Activated naive CD4-positive, alpha-beta T cell treated with anti-CD3 and anti-CD28 coated beads, Interleukin-2, amount 50 U/mL, for 72 hours (primary cell): ENCODE results near the gene HHIPL1. TPM values are rescaled to one million over a fixed set of nuclear protein-coding genes. Genes with fewer than 3 reads are reported as not detected.

ENCODE experiments used
- ATAC-seq, 2 donors: fragments of 150-1000 bp; cut with Tn5 transposase; 2 replicates each; pipeline ENCODE4 v1.10.0; 2021; ENCODE audit warnings: mild to moderate bottlenecking in 2 of 2, moderate library complexity in 2 of 2
- DNase-seq, 2 donors: peaks; one replicate each; pipeline ENCODE4 v3.0.0; 2021 to 2022; ENCODE audit warnings: low spot score in 2 of 2
- H3K27ac Mint-ChIP-seq, 2 donors: one replicate each; pipeline ENCODE4 v1.8.0; 2022; ENCODE audit warnings: mild to moderate bottlenecking in 2 of 2, mixed read lengths in 2 of 2
- H3K36me3 Mint-ChIP-seq, 2 donors: one replicate each; pipeline ENCODE4 v1.8.0; 2022; ENCODE audit warnings: mixed read lengths in 2 of 2
- H3K9me3 Mint-ChIP-seq, 2 donors: one replicate each; pipeline ENCODE4 v1.8.0; 2022; ENCODE audit warnings: mixed read lengths in 2 of 2
- total RNA-seq, 2 donors: library from RNA; stranded (reverse); gene quantifications; one replicate each; pipeline ENCODE4 v1.2.3, GENCODE V29; 2022

Gene HHIPL1
- under 1 TPM; 0.16 to 0.32 TPM for total RNA-seq

GRCh38 chr14:99644723-99645544, at the start of gene HHIPL1:
Gene HHIPL1, plus strand, starts transcription at chr14:99645129. Its CDS starts 79 bp downstream, at chr14:99645208.
- Mint-ChIP-seq H3K36me3 (no peaks in the 10 kb centered on the region), H3K27ac (no peak within 1 kb of the TSS), H3K9me3 (no peaks in the 10 kb centered on the region)
- no peak for DNase-seq
- ATAC-seq: peak in 1 of 2 donors; percentile 53

GRCh38 chr14:99595524-99595923, 49.4 kb upstream of the HHIPL1 start:
- H3K9me3 Mint-ChIP-seq: no peaks in the 10 kb centered on the region
- H3K27ac Mint-ChIP-seq: peak overlapping the region; percentile 83
- ATAC-seq: no peak
- no peaks in the 10 kb centered on the region for H3K36me3 Mint-ChIP-seq
- no peak for DNase-seq

GRCh38 chr14:99596071-99596627, 48.8 kb upstream of the HHIPL1 start:
- DNase-seq: no peak
- H3K36me3 Mint-ChIP-seq: no peaks in the 10 kb centered on the region
- peak overlapping the region; percentile 45 to 55 for H3K27ac Mint-ChIP-seq
- no peaks in the 10 kb centered on the region for H3K9me3 Mint-ChIP-seq
- ATAC-seq: no peak

GRCh38 chr14:99596772-99597171, 48.2 kb upstream of the HHIPL1 start:
- H3K9me3 Mint-ChIP-seq: no peaks in the 10 kb centered on the region
- DNase-seq: no peak
- H3K27ac Mint-ChIP-seq: peak overlapping the region in 1 of 2 donors; percentile 45
- no peaks in the 10 kb centered on the region for H3K36me3 Mint-ChIP-seq
- ATAC-seq: no peak

- DNase-seq (no peak), ATAC-seq (no peak)
- Mint-ChIP-seq H3K27ac (no peak overlapping the region), H3K9me3 (no peaks in the 10 kb centered on the region), H3K36me3 (no peaks in the 10 kb centered on the region)
Observed at GRCh38 chr14:99597911-99598600, 46.9 kb upstream of the HHIPL1 start.

- H3K27ac Mint-ChIP-seq: no peak overlapping the region
- H3K9me3 Mint-ChIP-seq: no peaks in the 10 kb centered on the region
- no peak for ATAC-seq
- DNase-seq: no peak
- no peaks in the 10 kb centered on the region for H3K36me3 Mint-ChIP-seq
Observed at GRCh38 chr14:99598774-99599173, 46.2 kb upstream of the HHIPL1 start.

GRCh38 chr14:99599393-99599792, 45.5 kb upstream of the HHIPL1 start:
- H3K36me3 Mint-ChIP-seq: no peaks in the 10 kb centered on the region
- no peaks in the 10 kb centered on the region for H3K9me3 Mint-ChIP-seq
- DNase-seq (no peak), ATAC-seq (no peak)
- no peak overlapping the region for H3K27ac Mint-ChIP-seq

- H3K9me3 Mint-ChIP-seq: no peaks in the 10 kb centered on the region
- ATAC-seq (no peak), DNase-seq (no peak)
- H3K36me3 Mint-ChIP-seq: no peaks in the 10 kb centered on the region
- H3K27ac Mint-ChIP-seq: no peak overlapping the region
Observed at GRCh38 chr14:99600232-99600888, 44.6 kb upstream of the HHIPL1 start.

- Mint-ChIP-seq H3K9me3 (no peaks in the 10 kb centered on the region), H3K27ac (no peak overlapping the region)
Observed at GRCh38 chr14:99601361-99601831, 43.5 kb upstream of the HHIPL1 start.

GRCh38 chr14:99602054-99602787, 42.7 kb upstream of the HHIPL1 start:
- Mint-ChIP-seq H3K27ac (peak overlapping the region in 1 of 2 donors; percentile 77), H3K36me3 (no peaks in the 10 kb centered on the region), H3K9me3 (no peaks in the 10 kb centered on the region)

More at GRCh38 chr14:99601361-99601831, 43.5 kb upstream of the HHIPL1 start:
- no peak for DNase-seq
- ATAC-seq: no peak
- H3K36me3 Mint-ChIP-seq: no peaks in the 10 kb centered on the region

GRCh38 chr14:99602788-99603415, 42.0 kb upstream of the HHIPL1 start:
- DNase-seq (no peak), ATAC-seq (no peak)
- Mint-ChIP-seq H3K36me3 (no peaks in the 10 kb centered on the region), H3K9me3 (no peaks in the 10 kb centered on the region), H3K27ac (no peak overlapping the region)

More at GRCh38 chr14:99602054-99602787, 42.7 kb upstream of the HHIPL1 start:
- ATAC-seq (no peak), DNase-seq (no peak)

- no peaks in the 10 kb centered on the region for H3K9me3 Mint-ChIP-seq
- peak in 1 of 2 donors; percentile 12 for ATAC-seq
- DNase-seq: peak; percentile 44 to 67
Observed at GRCh38 chr14:99603471-99604277, 41.3 kb upstream of the HHIPL1 start, which contains the start of gene CCDC85C. Gene CCDC85C, minus strand, starts transcription at chr14:99604207. Its CDS starts 248 bp downstream, at chr14:99603959.

GRCh38 chr14:99604278-99604765, 40.6 kb upstream of the HHIPL1 start:
- Mint-ChIP-seq H3K36me3 (no peaks in the 10 kb centered on the region), H3K9me3 (no peaks in the 10 kb centered on the region), H3K27ac (peak overlapping the region in 1 of 2 donors; percentile 37)
- DNase-seq (peak; percentile 97), ATAC-seq (peak; percentile 91 to 95)

More at GRCh38 chr14:99603471-99604277, 41.3 kb upstream of the HHIPL1 start, which contains the start of gene CCDC85C:
- H3K36me3 Mint-ChIP-seq: no peaks in the 10 kb centered on the region
- H3K27ac Mint-ChIP-seq: peak within 1 kb of the TSS in 1 of 2 donors; percentile 37

- no peaks in the 10 kb centered on the region for H3K9me3 Mint-ChIP-seq
- DNase-seq (peak; percentile 36 to 66), ATAC-seq (peak; percentile 31 to 47)
- no peaks in the 10 kb centered on the region for H3K36me3 Mint-ChIP-seq
- peak overlapping the region; percentile 66 to 96 for H3K27ac Mint-ChIP-seq
Observed at GRCh38 chr14:99604766-99605298, 40.1 kb upstream of the HHIPL1 start.
